Activated CD8-positive, alpha-beta memory T cell treated with anti-CD3 and anti-CD28 coated beads, Interleukin-2, amount 50 U/mL, for 24 hours (primary cell): Measurements from ENCODE around the gene MCRIP2.

Experiments used
- DNase-seq: peaks from one replicate; pipeline ENCODE4 v3.0.0-alpha.2; 2020; ENCODE audit errors: extremely low read depth

MCRIP2 gene

DNA sequence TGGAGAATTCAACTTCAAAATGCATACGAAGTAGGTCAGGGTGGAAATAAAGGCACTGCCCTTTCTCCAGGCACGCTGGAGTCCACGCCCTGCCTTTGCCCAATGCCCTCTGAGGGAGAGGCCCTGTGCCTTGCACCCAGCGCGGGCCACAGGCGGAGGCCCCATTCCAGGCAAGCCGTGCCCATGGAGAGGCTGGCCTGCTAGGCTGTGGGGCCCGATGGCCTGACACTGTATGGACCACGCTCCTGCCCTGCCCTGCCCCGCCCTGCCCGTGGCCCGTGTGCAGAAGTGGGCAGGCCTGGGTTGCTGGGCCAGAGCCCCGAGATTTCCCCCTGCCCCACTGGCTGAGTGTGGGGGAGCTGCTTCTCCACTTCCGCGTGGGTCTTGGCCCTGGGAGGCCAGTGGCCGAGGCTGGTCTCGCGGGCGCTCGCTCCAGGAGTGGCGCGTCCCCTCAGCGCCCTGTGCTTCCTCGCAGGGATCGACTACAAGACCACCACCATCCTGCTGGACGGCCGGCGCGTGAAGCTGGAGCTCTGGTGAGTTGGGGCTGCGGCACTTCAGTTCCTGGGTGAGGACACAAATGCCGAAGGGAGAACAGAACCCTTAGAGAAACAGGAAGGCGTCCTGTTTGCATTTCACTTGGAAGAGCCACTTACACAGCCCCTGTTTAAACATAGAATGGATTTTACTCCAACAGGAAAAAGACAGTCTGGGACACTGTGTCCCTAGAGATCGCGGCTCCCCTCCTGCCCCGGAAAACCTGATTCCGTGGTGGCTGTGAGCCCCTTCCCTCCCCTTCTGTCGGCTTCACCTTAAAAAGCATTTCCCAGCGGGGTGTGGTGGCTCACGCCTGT is 24.7 kb upstream of the MCRIP2 start:
- DNase-seq: no peak

DNA sequence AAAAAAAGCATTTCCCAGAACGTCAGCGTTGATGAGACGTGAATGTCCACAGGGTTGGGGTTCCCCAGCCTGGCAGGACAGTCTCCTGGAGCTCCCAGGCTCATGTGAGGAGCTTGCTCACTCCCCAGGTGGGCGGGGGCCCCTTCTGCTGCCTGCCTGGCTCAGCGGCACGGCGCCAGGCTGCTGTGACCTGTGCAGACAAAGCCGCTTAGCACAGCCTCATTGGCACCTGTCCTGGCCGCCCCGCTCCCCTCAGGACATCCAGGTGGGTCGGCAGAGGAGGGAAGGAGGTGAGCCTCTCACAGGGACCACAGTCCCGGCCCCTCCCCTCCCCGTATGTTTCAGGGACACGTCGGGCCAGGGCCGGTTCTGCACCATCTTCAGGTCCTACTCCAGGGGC is 23.8 kb upstream of the MCRIP2 start:
- DNase-seq: no peak

DNA sequence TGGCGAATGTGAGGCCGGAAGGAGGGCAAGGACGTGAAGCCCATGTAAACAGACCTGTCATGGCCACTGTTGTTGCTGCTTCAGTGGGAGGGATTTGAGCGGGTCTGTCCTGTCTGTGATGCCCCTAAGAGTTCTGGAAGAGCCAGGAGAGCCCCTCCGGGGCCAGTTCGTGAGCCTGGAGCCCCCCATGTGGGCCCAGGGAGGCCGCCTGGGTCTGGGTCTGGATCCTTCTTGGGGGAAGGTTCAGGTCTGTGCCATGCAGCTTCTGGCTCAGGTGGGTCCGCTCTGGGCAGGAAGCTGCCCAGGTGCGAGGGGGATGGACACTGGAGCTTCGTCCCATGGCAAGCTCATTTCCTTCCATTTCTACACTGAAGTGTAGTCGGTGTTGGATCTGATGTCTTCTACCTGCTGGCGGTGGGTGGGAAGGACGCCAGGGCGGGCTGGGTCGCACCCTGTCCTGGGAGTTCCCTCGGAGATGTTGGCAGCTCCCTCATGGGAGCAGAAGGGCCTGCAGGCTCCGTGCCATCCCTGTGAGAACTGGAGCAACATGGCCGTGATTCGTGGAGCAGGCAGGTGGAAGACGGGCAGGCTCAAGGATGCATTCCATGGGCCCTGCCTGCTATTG is 22.0 kb upstream of the MCRIP2 start:
- no peak for DNase-seq

DNA sequence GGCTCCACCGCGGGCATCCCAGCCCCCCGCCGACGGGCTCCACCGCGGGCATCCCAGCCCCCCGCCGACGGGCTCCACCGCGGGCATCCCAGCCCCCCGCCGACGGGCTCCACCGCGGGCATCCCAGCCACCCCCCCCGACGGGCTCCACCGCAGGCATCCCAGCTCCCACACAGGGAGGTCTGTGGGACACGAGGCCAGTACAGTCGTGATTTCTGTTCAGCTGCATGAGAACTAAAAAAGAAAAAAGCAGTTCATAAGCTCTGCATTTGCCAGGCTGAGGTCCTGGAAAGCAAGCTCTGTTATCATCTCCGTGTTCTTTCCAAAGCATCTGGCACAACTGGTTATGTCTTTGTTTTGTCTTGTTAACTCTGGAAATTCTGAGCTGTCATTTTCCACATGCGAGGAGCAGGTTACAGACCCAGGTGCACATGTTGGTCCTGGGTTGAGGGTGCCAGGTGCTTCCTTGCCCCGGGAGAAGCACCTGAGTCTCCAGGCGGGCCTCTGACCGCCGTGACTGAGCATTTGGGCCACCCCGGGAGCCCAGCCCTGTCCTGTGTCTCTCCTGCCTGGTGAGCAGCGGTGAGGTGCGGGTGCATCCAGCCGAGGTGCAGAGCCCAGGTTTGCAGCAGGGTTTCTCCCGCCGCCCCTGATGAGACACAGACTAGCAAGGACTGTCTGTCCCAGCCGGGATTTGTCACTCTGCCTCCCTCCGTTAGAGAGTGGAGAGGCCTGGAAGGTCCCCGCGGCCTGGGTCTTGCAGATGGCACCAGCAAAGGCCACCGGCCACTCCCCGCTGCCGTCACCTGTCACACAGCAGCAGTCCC is 20.7 kb upstream of the MCRIP2 start:
- DNase-seq: no peak

DNA sequence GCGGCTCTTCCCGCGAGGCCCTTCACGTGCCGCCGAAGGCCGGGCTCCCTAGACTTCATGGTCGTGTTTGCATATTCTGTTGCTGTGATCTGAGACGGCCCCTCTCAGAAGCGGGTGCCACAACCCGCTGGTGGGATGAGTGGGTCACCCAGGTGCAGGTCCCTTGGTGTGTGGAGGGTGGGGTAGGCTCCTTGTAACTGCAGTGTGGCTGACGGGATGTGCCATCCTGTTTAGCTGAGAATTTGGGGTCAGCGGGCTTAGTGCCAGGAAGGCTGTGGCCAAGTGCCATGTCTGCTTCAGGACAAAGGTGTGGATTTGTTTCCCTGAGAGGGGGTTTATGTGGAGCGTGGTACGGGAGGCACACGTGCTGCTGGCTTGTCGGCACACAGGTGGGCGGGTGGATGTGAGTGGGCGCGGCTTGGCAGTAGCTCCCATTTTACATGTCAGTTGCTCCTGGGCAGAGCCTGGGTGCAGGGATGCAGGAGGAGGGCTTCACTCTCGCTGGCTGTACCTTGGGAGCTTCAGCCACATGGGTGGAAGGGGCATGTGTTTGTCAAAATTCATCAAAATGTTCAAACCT is 20.0 kb upstream of the MCRIP2 start:
- DNase-seq: no peak

DNA sequence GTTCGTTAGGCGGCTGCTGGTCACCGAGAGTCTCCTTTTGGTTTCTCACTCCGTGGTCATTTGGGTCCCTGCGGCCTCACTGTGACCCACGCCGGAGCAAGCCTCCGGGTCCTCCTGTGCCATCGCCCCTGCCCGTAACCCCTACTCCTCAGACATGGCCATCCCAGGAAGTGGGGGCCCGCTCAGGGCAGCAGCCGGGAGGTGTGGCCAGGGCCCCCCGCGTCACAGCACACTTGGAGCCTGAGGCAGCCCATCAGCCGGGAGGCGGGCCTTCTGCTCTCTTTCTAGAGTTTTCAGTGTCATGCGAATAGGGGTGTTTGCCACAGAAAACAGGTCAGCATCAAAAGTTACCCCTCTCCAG is 18.7 kb upstream of the MCRIP2 start:
- no peak for DNase-seq

DNA sequence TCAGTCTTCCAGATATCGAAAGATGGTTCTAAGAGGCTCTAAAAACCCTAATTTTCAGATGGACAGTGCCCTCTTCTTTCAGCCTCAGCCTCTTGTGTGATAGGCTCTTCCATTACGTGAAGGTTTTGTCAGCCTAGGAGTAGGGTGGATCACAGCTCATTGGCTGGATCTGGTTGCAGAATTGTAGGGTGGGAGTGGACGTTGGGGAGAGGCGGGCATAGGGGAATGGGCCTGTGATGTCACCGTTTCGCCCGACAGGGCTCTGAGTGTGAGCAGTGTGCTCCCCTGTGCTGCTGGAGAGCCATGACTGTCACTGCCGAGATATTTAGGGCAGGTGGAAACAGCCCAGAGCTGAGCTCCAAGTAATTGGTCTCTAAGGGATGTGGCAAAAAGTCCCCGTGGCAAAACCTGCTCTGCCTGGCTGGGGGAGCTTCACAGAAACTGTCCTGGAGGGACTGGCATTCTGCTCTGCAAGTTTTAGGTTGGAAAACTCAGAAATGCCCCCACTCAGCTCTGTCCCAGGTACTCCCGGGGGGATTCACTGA is 17.0 kb upstream of the MCRIP2 start:
- DNase-seq: no peak

DNA sequence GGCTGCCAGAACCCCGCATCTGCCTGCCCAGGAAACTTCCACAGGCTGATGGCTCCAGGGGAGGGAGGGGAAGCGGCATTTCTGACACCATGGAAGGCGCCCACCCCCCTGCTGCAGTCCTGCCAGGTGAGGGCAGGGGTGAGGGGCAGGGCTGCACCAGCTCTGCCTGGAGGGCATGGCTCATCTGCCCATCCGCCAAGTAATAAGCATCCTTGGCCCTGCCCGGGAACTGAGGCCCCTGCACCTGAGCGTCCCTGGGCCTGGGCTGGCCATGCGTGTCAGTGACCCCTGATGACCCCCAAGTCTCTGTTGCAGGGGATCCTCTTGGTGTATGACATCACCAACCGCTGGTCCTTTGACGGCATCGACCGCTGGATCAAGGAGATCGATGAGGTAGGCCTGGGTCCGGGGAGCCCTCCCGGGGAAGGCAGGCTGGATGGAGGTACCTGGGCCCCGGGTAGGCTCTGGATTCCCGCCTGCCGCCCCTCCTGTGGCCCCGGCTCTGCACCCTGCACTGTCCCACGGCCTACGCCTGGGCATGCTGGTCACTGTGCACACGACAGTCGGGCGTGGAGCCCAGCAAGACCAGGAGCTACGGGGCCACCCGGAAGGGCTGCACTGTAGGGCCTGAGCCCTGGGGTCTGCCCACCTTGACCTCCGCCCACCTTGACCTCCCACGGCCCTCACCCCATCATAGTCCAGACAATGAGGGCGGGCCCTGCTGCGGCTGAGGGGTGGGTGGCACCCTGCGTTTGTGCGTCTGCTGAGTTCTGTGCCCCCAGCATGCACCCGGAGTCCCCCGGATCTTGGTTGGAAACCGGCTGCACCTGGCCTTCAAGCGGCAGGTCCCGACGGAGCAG is 16.3 kb upstream of the MCRIP2 start:
- DNase-seq: no peak

DNA sequence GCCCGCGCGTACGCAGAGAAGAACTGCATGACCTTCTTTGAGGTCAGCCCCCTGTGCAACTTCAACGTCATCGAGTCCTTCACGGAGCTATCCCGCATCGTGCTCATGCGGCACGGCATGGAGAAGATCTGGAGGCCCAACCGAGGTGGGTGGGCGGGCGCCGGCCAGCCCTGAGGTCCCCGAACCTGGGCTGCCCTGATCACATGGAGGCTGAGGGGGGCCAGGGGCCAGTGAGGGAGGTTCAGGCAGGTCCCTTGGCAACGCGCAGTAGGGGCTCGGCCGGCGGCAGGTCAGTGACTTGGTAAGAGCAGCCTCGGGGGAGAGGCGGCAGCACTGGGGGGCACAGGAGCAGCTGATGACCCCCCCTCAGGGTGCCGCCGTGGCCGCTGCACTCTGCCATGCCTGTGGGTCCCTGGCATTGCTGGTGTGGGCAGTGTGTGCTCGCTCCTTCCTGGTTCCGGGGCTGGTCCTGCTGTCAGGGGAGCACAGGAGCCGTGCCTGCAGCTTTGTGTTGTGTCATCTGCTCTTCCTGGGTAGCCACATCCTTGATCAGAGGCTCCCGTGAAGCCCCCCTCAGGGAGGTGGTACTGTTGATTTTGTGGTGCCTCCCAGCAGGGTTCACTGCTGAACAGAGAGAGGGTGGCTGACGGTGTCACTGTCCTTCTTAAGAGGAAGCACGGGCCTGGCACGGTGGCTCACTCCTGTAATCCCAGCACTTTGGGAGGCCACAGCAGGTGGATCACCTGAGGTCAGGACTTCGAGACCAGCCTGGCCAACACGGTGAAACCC is 15.5 kb upstream of the MCRIP2 start:
- DNase-seq: no peak

DNA sequence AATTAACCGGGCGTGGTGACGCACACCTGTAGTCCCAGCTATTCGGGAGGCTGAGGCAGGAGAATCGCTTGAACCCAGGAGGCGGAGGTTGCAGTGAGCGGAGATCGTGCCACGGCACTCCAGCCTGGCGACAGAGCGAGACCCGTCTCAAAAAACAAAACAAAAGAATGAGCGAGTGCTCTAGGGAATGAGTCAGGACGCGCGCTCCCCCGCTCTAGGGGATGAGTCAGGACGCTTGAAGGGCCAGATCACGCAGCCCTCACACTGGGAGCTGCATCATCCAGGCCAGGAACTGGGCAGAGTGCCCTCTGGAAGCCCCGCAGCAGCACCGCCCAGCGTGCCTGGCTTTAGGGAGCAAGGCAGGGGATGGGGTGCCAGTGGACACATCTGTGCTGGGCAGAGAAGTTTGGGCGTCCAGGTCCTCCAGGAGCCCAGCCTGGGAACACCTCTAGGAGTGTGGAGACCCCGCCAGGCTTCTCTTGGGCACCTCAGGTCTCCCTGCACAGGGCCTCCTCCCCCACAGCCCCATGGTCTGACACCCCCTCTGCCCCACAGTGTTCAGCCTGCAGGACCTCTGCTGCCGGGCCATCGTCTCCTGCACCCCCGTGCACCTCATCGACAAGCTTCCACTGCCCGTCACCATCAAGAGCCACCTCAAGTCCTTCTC is 14.7 kb upstream of the MCRIP2 start:
- DNase-seq: no peak

DNA sequence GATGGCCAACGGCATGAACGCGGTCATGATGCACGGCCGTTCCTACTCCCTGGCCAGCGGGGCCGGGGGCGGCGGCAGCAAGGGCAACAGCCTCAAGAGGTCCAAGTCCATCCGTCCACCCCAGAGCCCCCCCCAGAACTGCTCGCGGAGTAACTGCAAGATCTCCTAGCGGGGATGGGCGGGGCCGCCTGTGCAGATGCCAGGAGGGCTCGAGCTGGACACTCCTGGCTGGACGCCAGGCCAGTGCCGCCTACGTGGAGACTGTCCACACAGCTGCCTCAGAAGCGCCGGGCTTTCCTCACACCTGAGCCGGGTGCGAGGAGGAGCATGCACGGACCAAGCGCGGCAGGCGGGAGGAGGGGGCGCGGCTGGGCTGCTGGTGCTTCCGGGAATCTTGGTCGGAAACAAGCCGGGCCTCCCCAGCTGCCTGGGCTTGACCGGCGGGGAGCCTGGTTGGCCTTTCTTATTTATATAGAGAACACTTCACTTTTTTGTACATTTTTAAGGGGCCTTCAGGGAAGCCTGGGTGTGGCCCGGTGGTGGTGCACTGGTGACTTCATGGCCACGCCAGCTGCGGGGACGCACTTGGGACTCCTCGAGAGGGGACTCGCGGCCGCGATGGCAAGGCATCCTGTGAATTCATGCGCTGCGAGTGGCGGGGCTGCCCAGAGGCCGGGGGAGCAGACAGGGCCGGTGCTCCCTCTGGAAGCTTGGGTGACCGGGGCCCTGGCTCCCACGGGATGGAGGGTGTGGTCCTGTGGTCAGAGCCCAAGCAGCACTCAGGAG is 14.0 kb upstream of the MCRIP2 start:
- no peak for DNase-seq

DNA sequence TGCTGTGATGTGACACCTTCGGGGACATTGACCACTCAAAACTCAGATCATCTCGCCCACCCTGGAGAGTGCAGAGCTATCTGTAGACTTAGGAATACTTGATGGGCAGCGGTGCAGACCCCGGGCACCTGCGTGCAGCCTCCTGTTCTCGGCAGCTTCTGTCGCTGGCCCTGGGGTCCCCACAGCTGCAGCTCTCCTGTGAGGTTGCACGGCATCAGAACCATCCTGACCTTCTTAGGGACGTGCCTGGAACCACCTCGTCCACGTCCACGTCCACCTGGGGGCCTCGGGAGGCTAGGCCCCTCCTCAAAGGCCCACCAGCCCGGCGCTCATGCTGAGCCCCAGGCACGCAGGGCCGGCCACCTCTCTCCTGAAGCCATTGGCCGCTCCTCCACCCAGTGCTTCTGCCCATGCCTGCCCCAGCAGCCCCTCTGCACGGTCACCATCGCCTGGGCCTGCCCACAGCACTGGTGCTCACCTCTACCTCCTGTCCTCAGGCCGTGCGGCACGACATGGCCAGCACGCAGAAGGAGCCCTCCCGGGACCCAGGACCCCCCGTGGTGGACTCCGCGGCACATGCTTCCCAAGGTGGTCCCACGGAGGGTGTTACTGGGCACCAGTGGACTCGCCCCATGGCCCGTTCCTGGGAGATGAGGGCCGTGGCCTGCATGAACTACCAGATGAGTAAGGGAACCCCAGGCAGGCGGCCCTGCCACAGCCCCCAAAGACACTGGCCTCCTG is 13.1 kb upstream of the MCRIP2 start:
- DNase-seq: no peak

DNA sequence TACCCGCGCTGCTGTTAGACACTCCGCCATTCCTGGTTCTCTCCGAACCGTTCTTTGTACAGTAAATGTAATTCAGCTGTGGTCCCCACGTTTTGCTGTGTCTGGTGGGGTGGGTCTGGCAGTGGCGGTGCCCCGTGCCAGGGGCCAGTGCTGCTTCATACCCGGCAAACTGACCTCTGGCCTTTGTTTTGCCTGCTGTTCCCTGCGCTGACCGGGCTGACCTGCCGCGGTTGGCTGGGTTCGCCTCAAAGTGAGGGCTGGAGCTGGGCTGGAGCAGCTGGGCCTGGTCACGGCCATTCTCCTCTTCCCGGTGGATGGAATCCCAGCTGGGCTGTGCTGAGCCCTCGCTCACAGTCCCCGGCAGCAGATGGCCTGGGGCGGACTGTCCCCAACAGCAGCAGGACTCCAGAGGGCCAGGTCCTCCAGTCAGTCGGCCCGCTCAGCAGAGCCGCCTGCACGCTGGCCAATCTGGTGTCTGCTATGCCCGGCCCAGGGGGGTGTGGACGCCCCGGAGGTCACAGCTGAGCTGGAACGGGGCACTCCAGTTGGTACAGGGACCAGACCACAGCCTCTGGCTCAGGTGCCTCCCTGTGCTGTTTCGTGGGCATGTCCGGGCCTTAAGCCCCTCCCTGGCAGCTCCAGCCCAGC is 12.3 kb upstream of the MCRIP2 start:
- DNase-seq: no peak

DNA sequence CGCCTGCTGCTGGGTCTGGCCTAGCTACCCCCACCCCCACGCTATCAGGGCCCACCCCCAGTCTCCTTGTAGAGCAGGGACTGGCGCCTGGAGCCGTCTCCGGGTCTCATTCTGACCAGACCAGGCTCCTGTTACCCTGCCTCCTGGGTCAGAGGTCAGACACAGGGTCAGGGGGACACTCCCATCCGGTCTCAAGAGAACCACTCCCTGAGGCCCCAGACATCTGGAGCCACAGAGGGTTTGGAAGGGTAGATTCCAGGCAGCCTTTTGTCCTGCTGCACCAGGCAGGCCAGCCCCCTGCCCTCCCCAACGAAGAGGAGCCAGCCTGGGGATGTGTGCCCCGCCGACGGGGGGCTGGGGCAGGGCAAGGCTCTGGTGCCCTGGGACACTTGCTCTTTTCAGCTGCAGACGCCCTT is 11.8 kb upstream of the MCRIP2 start:
- no peak for DNase-seq

DNA sequence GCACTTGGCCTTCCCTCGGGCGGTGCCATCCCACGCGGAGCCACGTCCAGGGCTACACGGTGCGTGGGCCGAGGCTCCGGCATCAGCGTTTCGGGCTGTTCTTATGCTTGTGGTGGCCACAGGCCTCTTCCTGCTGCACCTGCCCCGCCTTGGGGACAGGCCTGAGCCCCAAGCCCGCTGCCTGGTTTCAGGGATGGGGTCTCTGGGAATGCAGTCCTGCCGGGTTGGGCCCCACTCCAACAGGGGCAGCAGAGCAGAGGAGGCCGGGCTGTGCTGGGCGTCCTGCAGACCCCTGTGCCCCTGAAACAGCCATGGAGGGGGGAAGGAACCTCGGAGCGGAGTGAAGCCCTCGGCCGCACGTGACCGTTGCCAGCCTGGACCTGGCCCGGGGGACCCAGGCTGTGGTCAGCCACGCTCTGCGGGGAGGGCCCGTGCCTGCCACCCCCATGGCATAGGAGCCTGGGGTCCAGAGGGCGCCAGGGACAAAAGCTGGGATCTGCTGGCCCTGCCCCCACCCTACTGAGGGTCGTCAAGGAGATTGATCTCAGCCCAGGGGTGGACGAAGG is 11.3 kb upstream of the MCRIP2 start:
- DNase-seq: no peak

DNA sequence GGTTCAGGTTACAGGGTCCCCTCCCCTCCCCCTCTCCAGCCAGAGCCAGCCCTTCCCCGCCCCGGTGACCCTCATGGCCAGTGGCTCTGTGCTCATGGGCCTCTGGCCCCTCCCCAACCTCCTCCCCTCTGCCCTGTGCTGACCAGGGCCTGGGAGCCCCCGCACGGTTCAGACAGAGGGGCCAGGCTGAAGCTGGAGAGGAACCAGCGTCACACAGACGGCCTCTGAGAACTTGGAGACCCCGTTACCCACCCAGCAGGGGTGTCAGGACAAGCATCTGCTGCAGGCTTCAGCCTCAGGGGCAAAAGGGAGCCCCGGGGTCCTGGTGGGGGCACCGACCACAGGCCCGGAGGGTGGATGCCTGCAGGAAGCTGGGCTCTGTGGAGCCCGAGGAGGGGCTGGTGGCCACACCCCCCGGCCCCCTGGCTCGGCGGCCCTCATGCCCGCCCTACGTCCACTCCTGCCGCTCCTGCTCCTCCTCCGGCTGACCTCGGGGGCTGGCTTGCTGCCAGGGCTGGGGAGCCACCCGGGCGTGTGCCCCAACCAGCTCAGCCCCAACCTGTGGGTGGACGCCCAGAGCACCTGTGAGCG is 10.7 kb upstream of the MCRIP2 start, which contains the start of gene WFIKKN1:
Gene WFIKKN1, plus strand, starts transcription at position 171 of the 591 bp plus-strand sequence. Its CDS starts 269 bp downstream, at position 440.
- no peak for DNase-seq
